ENCODE results near the gene CNTLN. TPM values are rescaled to one million over a fixed set of nuclear protein-coding genes. Genes with fewer than 3 reads are reported as not detected.

CNTLN gene
- total and polyA plus RNA-seq, 9 of the 15 experiments (the other 6 are each of a cell fraction or from before 2014, with no cell fraction given), result 0.08 TPM; not detected in 8

- Histone ChIP-seq H3K9ac (ENCODE audit: insufficient read depth in 1 of 2, low read depth in 2 of 2, low read length in 2 of 2) (no peak overlapping the region), H4K20me1 (replicated peaks; ENCODE audit: control insufficient read depth, insufficient read depth, low read length) (no peaks in the 10 kb centered on the region), H3K4me1 (replicated peaks in 1 of 2; ENCODE audit: control insufficient read depth in 2 of 2, insufficient read depth in 2 of 2, low read length in 2 of 2) (no peaks in the 10 kb centered on the region), H3K4me3 (no peak overlapping the region), H3K27ac (ENCODE audit: extremely low read depth, low read depth, low read length) (no peak overlapping the region), H3K79me2 (ENCODE audit: control insufficient read depth, insufficient read depth, low read length) (no peaks in the 10 kb centered on the region), H3K4me2 (ENCODE audit: insufficient read depth, low read length) (no peak overlapping the region), H3K36me3 (ENCODE audit: control insufficient read depth, insufficient read depth, low read length) (no peaks in the 10 kb centered on the region), H2AFZ (ENCODE audit: low read depth, low read length) (no peak overlapping the region), H3K9me3 (replicated peaks; ENCODE audit: control insufficient read depth, insufficient read depth, low read depth, low read length) (no peaks in the 10 kb centered on the region), H3K27me3 (ENCODE audit: control insufficient read depth in 2 of 2, insufficient read depth in 2 of 2, low read length in 2 of 2) (no peaks in the 10 kb centered on the region), H3K9me1 (ENCODE audit: control insufficient read depth, insufficient read depth, low read length) (no peaks in the 10 kb centered on the region)
- ATAC-seq (no peak), FAIRE-seq (no peak), DNase-seq (ENCODE audit: extremely low read depth in 1 of 4, low spot score in 3 of 4) (no peak)
- intact Hi-C loops (cut with micrococcal nuclease) (no loop called here), in situ Hi-C loops (cut with MboI) (no loop called here)
- ChIA-PET POLR2A (no interaction called here), CTCF (ENCODE audit: low intra/inter-chr PET ratio) (no interaction called here)
- BruUV-seq (replicated peaks), result no TSS peak
- WGBS (ENCODE audit: insufficient coverage, low coverage, missing lambda C conversion rate), result 0% methylated on average over 4 of the region's 12 CpGs
- no peak for TF ChIP-seq SMAD1 (IDR thresholded peaks at IDR 0.05; ENCODE audit: low read depth, low read length, partially characterized antibody)
- TF ChIP-seq ELF1 (tag; IDR thresholded peaks at IDR 0.05), result no peak
- TF ChIP-seq E2F8 (IDR thresholded peaks at IDR 0.05; ENCODE audit: low read depth, partially characterized antibody), result no peak
- no peak for TF ChIP-seq ZKSCAN1 (IDR thresholded peaks at IDR 0.05; ENCODE audit: low read depth, low read length)
- no peak for TF ChIP-seq EP300 (IDR thresholded peaks at IDR 0.05; ENCODE audit: low read length)
- TF ChIP-seq ZNF408 (CRISPR knock-in tag; IDR thresholded peaks at IDR 0.05; ENCODE audit: low read depth), result no peak
- TF ChIP-seq CREB1 (IDR thresholded peaks at IDR 0.05), result no peak
- TF ChIP-seq CREB1 (CRISPR knock-in tag; IDR thresholded peaks at IDR 0.05), result no peak
- TF ChIP-seq CLOCK (CRISPR knock-in tag; IDR thresholded peaks at IDR 0.05; ENCODE audit: borderline replicate concordance), result no peak
- no peak for TF ChIP-seq NUFIP1 (IDR thresholded peaks at IDR 0.05; ENCODE audit: partially characterized antibody)
- no peak for TF ChIP-seq CBFA2T2 (conservative IDR thresholded peaks at IDR 0.05)
- TF ChIP-seq ZFPM2 (CRISPR knock-in tag; IDR thresholded peaks at IDR 0.05), result no peak
- TF ChIP-seq ETV1 (tag; conservative IDR thresholded peaks at IDR 0.05; ENCODE audit: low read depth), result no peak
- TF ChIP-seq DDX20 (tag; IDR thresholded peaks at IDR 0.05; ENCODE audit: low read depth), result no peak
- no peak for TF ChIP-seq TAF15 (IDR thresholded peaks at IDR 0.05; ENCODE audit: low read depth, low read length)
Measured at GRCh38 chr9:17293685-17294084, 158.8 kb downstream of the CNTLN start.
